ENCODE results near the gene COL23A1.
"Not testable (repeated sequence)": the region's sequence is repeated elsewhere in the genome, so short reads cannot be mapped to it uniquely, and the experiment has no call there.

COL23A1 gene

GRCh38 chr5:178380086-178380485 is 210.1 kb downstream of the COL23A1 start:
- Histone ChIP-seq H3K9ac (ENCODE audit: low read length) (no peak overlapping the region), H3K27me3 (ENCODE audit: control insufficient read depth, insufficient read depth, low read length) (no peaks in the 10 kb centered on the region), H3K36me3 (ENCODE audit: control insufficient read depth, low read depth, low read length) (no peaks in the 10 kb centered on the region), H3K4me1 (ENCODE audit: control insufficient read depth, low read depth, low read length) (peaks cover 12% of the 10 kb centered on the region), H3K27ac (ENCODE audit: low read length) (no peak overlapping the region), H3K9me3 (ENCODE audit: control insufficient read depth, low read depth, low read length) (no peaks in the 10 kb centered on the region), H3K4me3 (ENCODE audit: low read length) (no peak overlapping the region)

GRCh38 chr5:178378527-178379484 is 211.4 kb downstream of the COL23A1 start:
- Histone ChIP-seq H3K9ac (ENCODE audit: low read length) (no peak overlapping the region), H3K27me3 (ENCODE audit: control insufficient read depth, insufficient read depth, low read length) (no peaks in the 10 kb centered on the region), H3K36me3 (ENCODE audit: control insufficient read depth, low read depth, low read length) (no peaks in the 10 kb centered on the region), H3K4me1 (ENCODE audit: control insufficient read depth, low read depth, low read length) (peaks cover 6% of the 10 kb centered on the region), H3K4me3 (ENCODE audit: low read length) (no peak overlapping the region), H3K27ac (ENCODE audit: low read length) (no peak overlapping the region), H3K9me3 (ENCODE audit: control insufficient read depth, low read depth, low read length) (no peaks in the 10 kb centered on the region)

- H3K9me3 ChIP-seq (ENCODE audit: control insufficient read depth, low read depth, low read length) = no peaks in the 10 kb centered on the region
- H3K9ac ChIP-seq (ENCODE audit: low read length) = no peak overlapping the region
- H3K36me3 ChIP-seq (ENCODE audit: control insufficient read depth, low read depth, low read length) = no peaks in the 10 kb centered on the region
- H3K27ac ChIP-seq (ENCODE audit: low read length) = no peak overlapping the region
- no peaks in the 10 kb centered on the region for H3K4me1 ChIP-seq (ENCODE audit: control insufficient read depth, low read depth, low read length)
- no peak overlapping the region for H3K4me3 ChIP-seq (ENCODE audit: low read length)
- no peaks in the 10 kb centered on the region for H3K27me3 ChIP-seq (ENCODE audit: control insufficient read depth, insufficient read depth, low read length)
Observed at GRCh38 chr5:178377583-178378270, 212.5 kb downstream of the COL23A1 start.

GRCh38 chr5:178376921-178377582 is 213.1 kb downstream of the COL23A1 start:
- Histone ChIP-seq H3K4me1 (ENCODE audit: control insufficient read depth, low read depth, low read length) (no peaks in the 10 kb centered on the region), H3K4me3 (ENCODE audit: low read length) (no peak overlapping the region), H3K36me3 (ENCODE audit: control insufficient read depth, low read depth, low read length) (no peaks in the 10 kb centered on the region), H3K9ac (ENCODE audit: low read length) (no peak overlapping the region), H3K27ac (ENCODE audit: low read length) (no peak overlapping the region), H3K27me3 (ENCODE audit: control insufficient read depth, insufficient read depth, low read length) (no peaks in the 10 kb centered on the region), H3K9me3 (ENCODE audit: control insufficient read depth, low read depth, low read length) (no peaks in the 10 kb centered on the region)

- Histone ChIP-seq H3K4me1 (ENCODE audit: control insufficient read depth, low read depth, low read length) (no peaks in the 10 kb centered on the region), H3K9ac (ENCODE audit: low read length) (no peak overlapping the region), H3K9me3 (ENCODE audit: control insufficient read depth, low read depth, low read length) (no peaks in the 10 kb centered on the region), H3K4me3 (ENCODE audit: low read length) (no peak overlapping the region), H3K27ac (ENCODE audit: low read length) (no peak overlapping the region), H3K36me3 (ENCODE audit: control insufficient read depth, low read depth, low read length) (no peaks in the 10 kb centered on the region), H3K27me3 (ENCODE audit: control insufficient read depth, insufficient read depth, low read length) (no peaks in the 10 kb centered on the region)
Observed at GRCh38 chr5:178375348-178375747, 214.8 kb downstream of the COL23A1 start.

GRCh38 chr5:178373711-178374110 is 216.5 kb downstream of the COL23A1 start:
- Histone ChIP-seq H3K36me3 (ENCODE audit: control insufficient read depth, low read depth, low read length) (no peaks in the 10 kb centered on the region), H3K4me3 (ENCODE audit: low read length) (no peak overlapping the region), H3K27ac (ENCODE audit: low read length) (no peak overlapping the region), H3K9me3 (ENCODE audit: control insufficient read depth, low read depth, low read length) (no peaks in the 10 kb centered on the region), H3K27me3 (ENCODE audit: control insufficient read depth, insufficient read depth, low read length) (no peaks in the 10 kb centered on the region), H3K4me1 (ENCODE audit: control insufficient read depth, low read depth, low read length) (no peaks in the 10 kb centered on the region), H3K9ac (ENCODE audit: low read length) (no peak overlapping the region)

- Histone ChIP-seq H3K4me1 (ENCODE audit: control insufficient read depth, low read depth, low read length) (no peaks in the 10 kb centered on the region), H3K4me3 (ENCODE audit: low read length) (no peak overlapping the region), H3K27ac (ENCODE audit: low read length) (no peak overlapping the region), H3K27me3 (ENCODE audit: control insufficient read depth, insufficient read depth, low read length) (no peaks in the 10 kb centered on the region), H3K36me3 (ENCODE audit: control insufficient read depth, low read depth, low read length) (no peaks in the 10 kb centered on the region), H3K9me3 (ENCODE audit: control insufficient read depth, low read depth, low read length) (no peaks in the 10 kb centered on the region), H3K9ac (ENCODE audit: low read length) (no peak overlapping the region)
Observed at GRCh38 chr5:178372142-178372571, 218.0 kb downstream of the COL23A1 start.

GRCh38 chr5:178371362-178372111 is 218.7 kb downstream of the COL23A1 start:
- Histone ChIP-seq H3K9me3 (ENCODE audit: control insufficient read depth, low read depth, low read length) (no peaks in the 10 kb centered on the region), H3K4me3 (ENCODE audit: low read length) (no peak overlapping the region), H3K27me3 (ENCODE audit: control insufficient read depth, insufficient read depth, low read length) (no peaks in the 10 kb centered on the region), H3K27ac (ENCODE audit: low read length) (no peak overlapping the region), H3K36me3 (ENCODE audit: control insufficient read depth, low read depth, low read length) (no peaks in the 10 kb centered on the region), H3K4me1 (ENCODE audit: control insufficient read depth, low read depth, low read length) (no peaks in the 10 kb centered on the region), H3K9ac (ENCODE audit: low read length) (no peak overlapping the region)

- H3K4me1 ChIP-seq (ENCODE audit: control insufficient read depth, low read depth, low read length) = no peaks in the 10 kb centered on the region
- H3K27ac ChIP-seq (ENCODE audit: low read length) = no peak overlapping the region
- H3K9ac ChIP-seq (ENCODE audit: low read length) = no peak overlapping the region
- H3K4me3 ChIP-seq (ENCODE audit: low read length) = no peak overlapping the region
- no peaks in the 10 kb centered on the region for H3K27me3 ChIP-seq (ENCODE audit: control insufficient read depth, insufficient read depth, low read length)
- no peaks in the 10 kb centered on the region for H3K9me3 ChIP-seq (ENCODE audit: control insufficient read depth, low read depth, low read length)
- H3K36me3 ChIP-seq (ENCODE audit: control insufficient read depth, low read depth, low read length) = no peaks in the 10 kb centered on the region
Observed at GRCh38 chr5:178370102-178370501, 220.1 kb downstream of the COL23A1 start.

- H3K27ac ChIP-seq (ENCODE audit: low read length); H3K9me3 ChIP-seq (ENCODE audit: control insufficient read depth, low read depth, low read length); H3K4me3 ChIP-seq (ENCODE audit: low read length); H3K9ac ChIP-seq (ENCODE audit: low read length); H3K27me3 ChIP-seq (ENCODE audit: control insufficient read depth, insufficient read depth, low read length); H3K4me1 ChIP-seq (ENCODE audit: control insufficient read depth, low read depth, low read length); H3K36me3 ChIP-seq (ENCODE audit: control insufficient read depth, low read depth, low read length): not testable (repeated sequence)
Observed at GRCh38 chr5:178369469-178369868, 220.7 kb downstream of the COL23A1 start.

- Histone ChIP-seq H3K27ac (ENCODE audit: low read length) (no peak overlapping the region), H3K27me3 (ENCODE audit: control insufficient read depth, insufficient read depth, low read length) (no peaks in the 10 kb centered on the region)
Observed at GRCh38 chr5:178368716-178369300, 221.4 kb downstream of the COL23A1 start.

More at GRCh38 chr5:178368716-178369300, 221.4 kb downstream of the COL23A1 start:
- Histone ChIP-seq H3K9ac (ENCODE audit: low read length) (no peak overlapping the region), H3K9me3 (ENCODE audit: control insufficient read depth, low read depth, low read length) (no peaks in the 10 kb centered on the region), H3K4me1 (ENCODE audit: control insufficient read depth, low read depth, low read length) (no peaks in the 10 kb centered on the region), H3K4me3 (ENCODE audit: low read length) (no peak overlapping the region), H3K36me3 (ENCODE audit: control insufficient read depth, low read depth, low read length) (no peaks in the 10 kb centered on the region)
